ENCODE measurements around the gene CD69. TPM values are rescaled to one million over a fixed set of nuclear protein-coding genes. Genes with fewer than 3 reads are reported as not detected.

The CD69 gene
- total and polyA plus RNA-seq, 2 donors (not counting 3 experiments of a cell fraction or from before 2014, with no cell fraction given) = 0.49 to 4.4 TPM

DNA sequence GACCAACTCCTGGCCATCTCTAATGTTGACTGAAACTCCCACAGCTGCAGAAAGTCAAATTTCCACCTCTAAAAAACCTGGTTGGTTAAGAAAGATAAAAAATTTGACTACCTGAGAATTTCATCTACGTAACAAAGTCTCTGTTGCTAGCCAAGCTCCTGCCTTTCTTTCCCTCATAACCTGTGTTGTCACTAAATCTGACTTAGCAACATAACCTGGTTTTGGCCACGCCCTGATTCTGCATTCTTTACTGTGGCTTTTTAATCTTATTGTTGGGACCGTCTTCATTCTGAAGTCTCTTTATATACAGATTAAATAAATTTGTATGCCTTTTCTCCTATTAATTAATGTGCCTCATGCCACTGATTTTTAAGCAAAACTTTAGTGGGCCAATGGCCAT is 16.1 kb upstream of the CD69 start:
- H3K27me3 ChIP-seq (ENCODE audit: control insufficient read depth in 2 of 2, insufficient read depth in 2 of 2, low read length in 2 of 2) = no peaks in the 10 kb centered on the region
- BruUV-seq (replicated peaks) = no TSS peak
- POLR2A ChIA-PET = no interaction called here
- H4K20me1 ChIP-seq (replicated peaks; ENCODE audit: control insufficient read depth, extremely low read depth, insufficient read depth, low read length) = no peaks in the 10 kb centered on the region
- H2AFZ ChIP-seq (ENCODE audit: low read depth, low read length) = no peak overlapping the region
- no peak for TF ChIP-seq FOS (IDR thresholded peaks at IDR 0.05; ENCODE audit: borderline replicate concordance, insufficient read depth, low read length)
- TF ChIP-seq GATA2 (IDR thresholded peaks at IDR 0.05; ENCODE audit: insufficient read depth, insufficient read length, low read depth, low read length) = no peak
- TF ChIP-seq, protein P1, sequence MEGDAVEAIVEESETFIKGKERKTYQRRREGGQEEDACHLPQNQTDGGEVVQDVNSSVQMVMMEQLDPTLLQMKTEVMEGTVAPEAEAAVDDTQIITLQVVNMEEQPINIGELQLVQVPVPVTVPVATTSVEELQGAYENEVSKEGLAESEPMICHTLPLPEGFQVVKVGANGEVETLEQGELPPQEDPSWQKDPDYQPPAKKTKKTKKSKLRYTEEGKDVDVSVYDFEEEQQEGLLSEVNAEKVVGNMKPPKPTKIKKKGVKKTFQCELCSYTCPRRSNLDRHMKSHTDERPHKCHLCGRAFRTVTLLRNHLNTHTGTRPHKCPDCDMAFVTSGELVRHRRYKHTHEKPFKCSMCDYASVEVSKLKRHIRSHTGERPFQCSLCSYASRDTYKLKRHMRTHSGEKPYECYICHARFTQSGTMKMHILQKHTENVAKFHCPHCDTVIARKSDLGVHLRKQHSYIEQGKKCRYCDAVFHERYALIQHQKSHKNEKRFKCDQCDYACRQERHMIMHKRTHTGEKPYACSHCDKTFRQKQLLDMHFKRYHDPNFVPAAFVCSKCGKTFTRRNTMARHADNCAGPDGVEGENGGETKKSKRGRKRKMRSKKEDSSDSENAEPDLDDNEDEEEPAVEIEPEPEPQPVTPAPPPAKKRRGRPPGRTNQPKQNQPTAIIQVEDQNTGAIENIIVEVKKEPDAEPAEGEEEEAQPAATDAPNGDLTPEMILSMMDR (IDR thresholded peaks at IDR 0.05; ENCODE audit: extremely low read depth in 1 of 2, insufficient read depth in 1 of 2, low read depth in 1 of 2, low read length in 2 of 2) = no peak
- TF ChIP-seq JUN (IDR thresholded peaks at IDR 0.05; ENCODE audit: borderline replicate concordance, insufficient read depth, insufficient read length, low read depth) = no peak
- TF ChIP-seq, protein P2, sequence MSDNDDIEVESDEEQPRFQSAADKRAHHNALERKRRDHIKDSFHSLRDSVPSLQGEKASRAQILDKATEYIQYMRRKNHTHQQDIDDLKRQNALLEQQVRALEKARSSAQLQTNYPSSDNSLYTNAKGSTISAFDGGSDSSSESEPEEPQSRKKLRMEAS (IDR thresholded peaks at IDR 0.05; ENCODE audit: insufficient read depth, insufficient read length) = no peak
- TF ChIP-seq POLR2AphosphoS5 (IDR thresholded peaks at IDR 0.05; ENCODE audit: insufficient read depth, low read depth, low read length) = no peak
- no peak for TF ChIP-seq EZH2 (IDR thresholded peaks at IDR 0.05; ENCODE audit: borderline replicate concordance, low read depth, low read length, severe bottlenecking)
- no peak for TF ChIP-seq MYC (IDR thresholded peaks at IDR 0.05; ENCODE audit: low read depth, low read length)
- no peak for TF ChIP-seq POLR2A (IDR thresholded peaks at IDR 0.05; ENCODE audit: low read depth, low read length)
- H3K4me2 ChIP-seq (ENCODE audit: insufficient read depth, low read length) = no peak overlapping the region
- H3K9me3 ChIP-seq (replicated peaks; ENCODE audit: control insufficient read depth, insufficient read depth, low read length) = no peaks in the 10 kb centered on the region
- no peaks in the 10 kb centered on the region for H3K9me1 ChIP-seq (replicated peaks; ENCODE audit: control insufficient read depth, extremely low read depth, insufficient read depth, low read length)
- FAIRE-seq = no peak
- intact Hi-C loops (cut with micrococcal nuclease) (no loop called here), dilution Hi-C loops (cut with MboI; ENCODE audit: extremely low pct_ligation_motif_present, low sequenced_read_pairs) (no loop called here)
- H3K4me1 ChIP-seq (ENCODE audit: control insufficient read depth, extremely low read depth, insufficient read depth, low read length) = peaks cover 10% of the 10 kb centered on the region
- no peaks in the 10 kb centered on the region for H3K79me2 ChIP-seq (ENCODE audit: control insufficient read depth, insufficient read depth, low read length)
- H3K27ac ChIP-seq (ENCODE audit: insufficient read depth, low read depth, low read length) = no peak overlapping the region
- no peak overlapping the region for H3K4me3 ChIP-seq (replicated peaks in 1 of 3; ENCODE audit: insufficient read depth in 1 of 3, low read depth in 1 of 3, low read length in 3 of 3)
- no peak overlapping the region for H3K9ac ChIP-seq (replicated peaks; ENCODE audit: extremely low read depth, insufficient read depth, low read length)
- CTCF ChIA-PET = interaction anchor here (0.9 to 2.2 kb wide), 2 partner anchors 26 to 27 kb away, joined by 3 to 15 read pairs; no protein-coding TSS in a partner anchor
- H3K36me3 ChIP-seq (ENCODE audit: control insufficient read depth in 2 of 2, extremely low read depth in 1 of 2, insufficient read depth in 2 of 2, low read length in 2 of 2) = no peaks in the 10 kb centered on the region
- no peak for DNase-seq (ENCODE audit: low read depth, low spot score)

Measured in endothelial cell of umbilical vein (primary cell).